KMS-11 (cell line): ENCODE data around the gene CDH1.
"Not testable (repeated sequence)": the region's sequence is repeated elsewhere in the genome, so short reads cannot be mapped to it uniquely, and the experiment has no call there.

Experiments
- H2AFZ ChIP-seq: fragments of 200-600 bp; sonication (generic); 2 replicates; pipeline ENCODE4 v1.6.1; 2016; ENCODE audit warnings: antibody characterized with exemption, mixed run types, low read depth
- H3K27ac ChIP-seq: fragments of 200-600 bp; sonication (generic); 2 replicates; pipeline ENCODE4 v1.6.1; 2016; ENCODE audit warnings: mild to moderate bottlenecking, mixed run types
- H3K27me3 ChIP-seq: fragments of 200-600 bp; sonication (generic); 2 replicates; pipeline ENCODE4 v1.6.1; 2017; ENCODE audit warnings: mild to moderate bottlenecking, low read depth, mixed run types, moderate library complexity; ENCODE audit not compliant: insufficient read depth
- H3K36me3 ChIP-seq: fragments of 200-600 bp; sonication (generic); 2 replicates; pipeline ENCODE4 v1.6.1; 2017; ENCODE audit warnings: mild to moderate bottlenecking, mixed run types; ENCODE audit not compliant: insufficient read depth
- H3K4me1 ChIP-seq: fragments of 200-600 bp; sonication (generic); 2 replicates; pipeline ENCODE4 v1.6.1; 2016; ENCODE audit warnings: mild to moderate bottlenecking, low read depth, mixed run types; ENCODE audit not compliant: poor library complexity, severe bottlenecking
- H3K4me2 ChIP-seq: fragments of 200-600 bp; sonication (generic); 2 replicates; pipeline ENCODE4 v1.7.0; 2016; ENCODE audit warnings: mild to moderate bottlenecking, mixed run types
- H3K4me3 ChIP-seq: fragments of 200-600 bp; sonication (generic); IDR thresholded peaks from 2 replicates; pipeline ENCODE4 v1.6.1; 2017; ENCODE audit warnings: low read depth, low read length, mixed read lengths; ENCODE audit not compliant: insufficient read depth
- H3K79me2 ChIP-seq: fragments of 200-600 bp; sonication (generic); 2 replicates; pipeline ENCODE4 v1.6.1; 2016; ENCODE audit warnings: low read depth, mixed run types; ENCODE audit not compliant: insufficient read depth
- H3K9ac ChIP-seq: fragments of 200-600 bp; sonication (generic); 2 replicates; pipeline ENCODE4 v1.6.1; 2016; ENCODE audit warnings: mild to moderate bottlenecking, mixed run types
- H4K20me1 ChIP-seq: fragments of 200-600 bp; sonication (generic); 2 replicates; pipeline ENCODE4 v1.6.1; 2016; ENCODE audit warnings: mild to moderate bottlenecking, mixed run types; ENCODE audit not compliant: insufficient read depth
- TF ChIP-seq, protein P1 (sequence below): fragments of 200-600 bp; sonication (generic); conservative IDR thresholded peaks from 2 replicates; pipeline ENCODE4 v1.6.1; 2017; ENCODE audit warnings: low read depth, mild to moderate bottlenecking, antibody characterized with exemption, low read length, moderate library complexity, mixed read lengths

Gene CDH1

DNA sequence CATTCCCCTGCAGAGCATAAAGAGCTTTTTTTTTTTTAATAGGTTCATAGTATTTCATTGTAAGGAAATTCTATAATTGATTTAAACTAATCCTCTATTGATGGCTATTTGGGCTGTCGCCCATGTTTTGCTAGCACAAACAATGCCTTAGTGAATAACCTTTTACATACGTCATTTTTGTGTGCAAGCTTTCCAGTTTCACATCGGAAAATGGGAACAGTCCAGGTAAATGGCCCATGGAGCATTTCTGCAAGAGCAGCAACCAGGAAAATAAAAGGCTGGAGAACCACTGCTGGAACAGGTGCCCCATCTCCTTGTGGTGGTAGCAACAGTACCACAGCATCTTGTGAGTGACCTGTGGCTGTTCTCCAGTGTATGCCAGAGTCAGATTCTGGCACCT, 48.6 kb downstream of the CDH1 start:
- H3K36me3 ChIP-seq, result no peaks in the 10 kb centered on the region
- no peak overlapping the region for H3K4me2 ChIP-seq
- no peaks in the 10 kb centered on the region for H4K20me1 ChIP-seq
- H3K4me3 ChIP-seq, result no peak overlapping the region
- H3K9ac ChIP-seq, result no peak overlapping the region
- no peak overlapping the region for H3K27ac ChIP-seq
- TF ChIP-seq, protein P1, sequence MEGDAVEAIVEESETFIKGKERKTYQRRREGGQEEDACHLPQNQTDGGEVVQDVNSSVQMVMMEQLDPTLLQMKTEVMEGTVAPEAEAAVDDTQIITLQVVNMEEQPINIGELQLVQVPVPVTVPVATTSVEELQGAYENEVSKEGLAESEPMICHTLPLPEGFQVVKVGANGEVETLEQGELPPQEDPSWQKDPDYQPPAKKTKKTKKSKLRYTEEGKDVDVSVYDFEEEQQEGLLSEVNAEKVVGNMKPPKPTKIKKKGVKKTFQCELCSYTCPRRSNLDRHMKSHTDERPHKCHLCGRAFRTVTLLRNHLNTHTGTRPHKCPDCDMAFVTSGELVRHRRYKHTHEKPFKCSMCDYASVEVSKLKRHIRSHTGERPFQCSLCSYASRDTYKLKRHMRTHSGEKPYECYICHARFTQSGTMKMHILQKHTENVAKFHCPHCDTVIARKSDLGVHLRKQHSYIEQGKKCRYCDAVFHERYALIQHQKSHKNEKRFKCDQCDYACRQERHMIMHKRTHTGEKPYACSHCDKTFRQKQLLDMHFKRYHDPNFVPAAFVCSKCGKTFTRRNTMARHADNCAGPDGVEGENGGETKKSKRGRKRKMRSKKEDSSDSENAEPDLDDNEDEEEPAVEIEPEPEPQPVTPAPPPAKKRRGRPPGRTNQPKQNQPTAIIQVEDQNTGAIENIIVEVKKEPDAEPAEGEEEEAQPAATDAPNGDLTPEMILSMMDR, result no peak
- H2AFZ ChIP-seq, result no peak overlapping the region
- no peaks in the 10 kb centered on the region; the same call in 1 of the 2 replicates for H3K79me2 ChIP-seq
- peaks cover 39% of the 10 kb centered on the region for H3K4me1 ChIP-seq
- peaks cover 2% of the 10 kb centered on the region; the same call in 1 of the 2 replicates for H3K27me3 ChIP-seq

DNA sequence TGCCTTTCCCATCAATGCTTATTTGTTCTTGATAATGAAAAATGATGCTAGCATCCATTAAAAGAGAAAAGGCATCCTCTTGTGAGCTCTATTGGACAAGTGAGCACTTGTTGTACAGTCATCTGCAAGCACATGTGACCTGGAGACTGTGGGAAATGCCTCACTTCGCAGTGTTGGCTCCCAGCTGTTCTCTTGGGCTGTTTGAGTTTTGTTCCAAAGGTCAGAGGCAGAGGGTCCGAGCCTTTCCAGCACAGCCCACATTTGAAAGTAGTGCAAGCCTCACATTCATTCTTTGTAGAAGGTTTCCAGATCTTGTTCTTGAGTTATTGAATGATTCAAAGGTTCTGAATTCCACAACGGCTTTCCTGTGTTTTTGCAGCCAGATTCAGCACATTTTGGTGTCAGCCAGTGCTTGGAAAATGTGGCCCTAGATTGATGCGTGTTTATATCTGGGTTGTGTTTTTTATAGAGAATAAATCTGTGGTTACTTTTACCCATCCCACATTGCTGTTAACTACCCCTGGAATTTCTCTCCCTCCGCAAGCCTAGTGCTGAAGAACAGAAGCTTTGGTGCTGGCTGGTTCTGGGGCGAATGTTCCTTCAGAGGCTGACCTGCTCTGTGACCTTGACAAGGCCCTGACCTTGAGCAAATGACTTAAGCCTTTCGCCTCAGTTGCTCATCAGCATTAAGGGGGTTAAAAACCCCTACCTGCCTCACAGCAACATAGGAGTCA, 49.8 kb downstream of the CDH1 start:
- TF ChIP-seq, protein P1, result no peak
- H2AFZ ChIP-seq, result no peak overlapping the region
- no peaks in the 10 kb centered on the region for H3K27me3 ChIP-seq
- no peak overlapping the region for H3K9ac ChIP-seq
- no peaks in the 10 kb centered on the region for H3K79me2 ChIP-seq
- H4K20me1 ChIP-seq, result no peaks in the 10 kb centered on the region
- no peak overlapping the region for H3K4me2 ChIP-seq
- H3K4me1 ChIP-seq, result peaks cover 27% of the 10 kb centered on the region
- H3K36me3 ChIP-seq, result no peaks in the 10 kb centered on the region
- H3K4me3 ChIP-seq, result no peak overlapping the region
- no peak overlapping the region for H3K27ac ChIP-seq

DNA sequence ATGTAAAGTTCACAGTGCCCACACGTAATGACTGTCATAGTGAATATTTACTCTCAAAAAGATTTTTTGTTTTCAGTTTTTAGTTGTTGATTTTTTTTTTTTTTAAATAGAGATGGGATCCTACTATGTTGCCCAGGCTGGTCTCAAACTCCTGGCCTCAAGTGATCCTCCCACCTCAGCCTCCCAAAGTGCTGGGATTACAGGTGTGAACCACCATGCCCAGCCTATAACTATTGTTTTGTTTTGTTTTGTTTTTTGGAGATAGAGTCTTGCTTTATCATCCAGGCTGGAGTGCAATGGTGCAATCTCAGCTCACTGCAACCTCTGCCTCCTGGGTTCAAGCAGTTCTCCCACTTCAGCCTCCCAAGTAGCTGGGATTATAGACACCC, 50.3 kb downstream of the CDH1 start:
- H3K79me2 ChIP-seq, H3K4me2 ChIP-seq, H3K9ac ChIP-seq, H3K4me3 ChIP-seq, H4K20me1 ChIP-seq, H3K27ac ChIP-seq, H2AFZ ChIP-seq, H3K27me3 ChIP-seq, H3K36me3 ChIP-seq: not testable (repeated sequence)
- peaks cover 22% of the 10 kb centered on the region for H3K4me1 ChIP-seq

DNA sequence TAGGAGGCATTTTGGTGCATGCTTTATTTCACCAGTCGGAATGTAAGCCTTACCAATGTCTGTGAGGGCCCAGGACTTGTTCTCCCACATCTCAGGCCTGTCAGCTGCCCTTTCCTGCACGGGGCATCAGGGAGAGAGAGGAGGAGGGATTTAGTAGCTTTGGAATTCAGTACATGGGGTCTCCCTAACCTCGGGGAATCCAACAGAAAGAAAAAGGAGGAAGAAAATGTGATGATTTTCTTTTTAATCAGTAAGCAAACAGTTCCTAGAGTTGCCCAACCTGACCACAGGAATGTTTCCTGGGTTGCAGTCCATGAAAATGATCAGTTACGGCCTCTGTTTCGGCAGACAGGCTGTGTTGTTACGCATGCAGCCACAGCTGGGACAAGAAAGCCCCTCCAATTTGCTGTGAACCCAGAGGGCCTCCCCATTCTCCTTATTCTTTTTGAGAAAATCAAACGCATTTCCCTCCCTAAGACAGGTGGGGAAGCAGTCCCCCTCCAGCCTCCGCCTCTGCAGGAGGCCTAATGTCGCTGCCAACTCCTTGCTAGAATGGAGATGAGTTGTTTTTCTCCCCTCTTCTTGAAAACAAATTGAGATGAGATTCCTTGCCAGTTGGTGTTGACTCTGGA, 53.2 kb downstream of the CDH1 start:
- Histone ChIP-seq H3K9ac (no peak overlapping the region), H3K4me3 (no peak overlapping the region), H3K27ac (no peak overlapping the region), H3K36me3 (no peaks in the 10 kb centered on the region), H3K79me2 (no peaks in the 10 kb centered on the region), H3K27me3 (no peaks in the 10 kb centered on the region), H4K20me1 (no peaks in the 10 kb centered on the region), H2AFZ (no peak overlapping the region), H3K4me1 (no peaks in the 10 kb centered on the region), H3K4me2 (no peak overlapping the region)
- TF ChIP-seq, protein P1, result no peak

DNA sequence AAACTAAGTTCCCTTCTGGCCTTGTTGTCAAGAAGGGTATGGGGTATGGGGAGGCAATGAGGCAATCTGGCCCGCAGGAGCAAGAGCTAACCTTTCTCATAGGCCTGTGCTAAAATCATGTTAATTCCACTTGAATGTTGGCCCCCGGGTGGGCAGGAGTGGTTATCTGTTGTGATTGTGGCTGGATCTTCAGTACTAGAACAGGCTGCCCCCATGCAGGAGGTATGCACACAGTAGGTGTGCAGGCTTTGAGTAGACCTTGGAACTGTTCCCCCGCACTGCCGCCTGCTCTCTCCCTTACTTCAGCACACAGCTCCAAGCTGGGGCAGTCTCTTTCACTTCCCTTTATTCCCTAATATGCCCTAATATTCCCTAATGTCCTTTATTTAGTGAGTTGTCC, 53.9 kb downstream of the CDH1 start:
- H3K27ac ChIP-seq, result no peak overlapping the region
- H3K9ac ChIP-seq, result no peak overlapping the region
- no peak overlapping the region for H2AFZ ChIP-seq
- no peak overlapping the region for H3K4me2 ChIP-seq
- no peaks in the 10 kb centered on the region for H3K27me3 ChIP-seq
- H3K4me3 ChIP-seq, result no peak overlapping the region
- no peaks in the 10 kb centered on the region for H3K36me3 ChIP-seq
- no peaks in the 10 kb centered on the region for H4K20me1 ChIP-seq
- no peaks in the 10 kb centered on the region for H3K4me1 ChIP-seq
- no peaks in the 10 kb centered on the region for H3K79me2 ChIP-seq
- TF ChIP-seq, protein P1, result no peak
